Measurements from ENCODE around the gene TRPM2.

Gene TRPM2

DNA sequence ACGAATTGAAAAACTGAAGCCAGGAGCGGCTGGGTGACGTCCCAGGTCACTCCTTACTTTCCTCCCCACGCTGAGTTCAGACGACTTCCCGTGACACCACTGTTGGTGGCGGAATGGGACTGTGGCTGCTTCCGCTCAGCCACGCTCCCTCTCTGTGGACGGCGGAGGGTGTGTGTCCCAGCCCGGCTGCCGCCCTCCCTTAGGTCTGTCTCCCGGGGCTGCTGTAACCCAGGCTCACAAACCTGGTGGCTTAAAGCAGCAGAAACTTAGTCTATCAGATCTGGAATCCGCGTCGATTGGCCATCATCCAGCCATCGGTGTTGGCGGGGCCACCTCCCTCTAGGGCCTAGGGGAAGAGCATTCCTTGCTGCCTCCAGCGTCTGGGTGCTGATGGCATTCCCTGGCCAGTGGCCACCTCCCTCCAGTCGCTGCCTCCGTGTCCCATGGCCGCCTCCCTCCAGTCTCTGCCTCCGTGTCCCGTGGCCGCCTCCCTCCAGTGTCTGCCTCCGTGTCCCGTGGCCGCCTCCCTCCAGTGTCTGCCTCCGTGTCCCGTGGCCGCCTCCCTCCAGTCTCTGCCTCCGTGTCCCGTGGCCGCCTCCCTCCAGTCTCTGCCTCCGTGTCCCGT is 17.5 kb downstream of the TRPM2 start:
- in situ Hi-C loops (cut with MboI; ENCODE audit: low sequenced_read_pairs) = loop anchor here (10.0 kb wide), 1 partner anchor 56 kb away; no protein-coding TSS in a partner anchor

- in situ Hi-C loops (cut with MboI; ENCODE audit: low sequenced_read_pairs) = loop anchor here (10.0 kb wide), 1 partner anchor 57 kb away; no protein-coding TSS in a partner anchor
These were observed 18.2 kb downstream of the TRPM2 start for GRCh38 chr21:44371596-44371995.

GRCh38 chr21:44372616-44373015 is 19.2 kb downstream of the TRPM2 start:
- in situ Hi-C loops (cut with MboI; ENCODE audit: low sequenced_read_pairs) = loop anchor here (10.0 kb wide), 1 partner anchor 58 kb away; no protein-coding TSS in a partner anchor

DNA sequence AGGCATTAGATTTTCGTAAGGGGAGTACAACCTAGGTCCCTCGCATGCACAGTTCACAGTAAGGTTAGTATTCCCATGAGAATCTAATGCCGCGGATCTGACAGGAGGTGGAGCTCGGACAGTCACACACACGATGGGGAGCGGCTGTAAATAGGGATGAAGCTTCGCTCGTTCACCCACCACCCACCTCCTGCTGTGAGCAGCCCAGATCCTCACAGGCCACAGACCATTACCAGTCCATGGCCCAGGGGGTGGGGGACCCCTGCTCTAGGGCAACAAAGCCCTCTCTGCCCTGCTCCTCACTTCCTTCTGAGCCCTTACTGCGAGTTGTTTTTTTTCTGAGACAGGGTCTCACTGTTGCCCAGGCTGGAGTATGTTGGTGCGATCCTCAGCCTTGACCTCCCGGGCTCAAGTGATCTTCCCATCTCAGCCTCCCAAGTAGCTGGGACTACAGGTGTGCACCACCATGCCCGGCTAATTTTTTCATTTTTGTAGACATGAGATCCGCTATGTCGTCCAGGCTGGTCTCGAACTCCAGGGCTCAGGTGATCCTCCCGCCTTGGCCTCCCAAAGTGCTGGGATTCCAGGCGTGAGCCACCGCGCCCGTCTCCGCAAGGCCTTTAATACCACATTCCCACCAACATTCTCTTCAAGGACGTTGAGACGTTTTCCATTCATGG is 21.3 kb downstream of the TRPM2 start:
- in situ Hi-C loops (cut with MboI; ENCODE audit: low sequenced_read_pairs) = loop anchor here (10.0 kb wide), 1 partner anchor 60 kb away; no protein-coding TSS in a partner anchor

- in situ Hi-C loops (cut with MboI; ENCODE audit: low sequenced_read_pairs) = loop anchor here (10.0 kb wide), 1 partner anchor 60 kb away; no protein-coding TSS in a partner anchor
These were observed 21.8 kb downstream of the TRPM2 start for GRCh38 chr21:44375281-44375651.

GRCh38 chr21:44375761-44376241 is 22.4 kb downstream of the TRPM2 start:
- in situ Hi-C loops (cut with MboI; ENCODE audit: low sequenced_read_pairs) = loop anchor here (10.0 kb wide), 1 partner anchor 61 kb away; no protein-coding TSS in a partner anchor

- in situ Hi-C loops (cut with MboI; ENCODE audit: low sequenced_read_pairs) = loop anchor here (10.0 kb wide), 1 partner anchor 62 kb away; no protein-coding TSS in a partner anchor
These were observed 23.2 kb downstream of the TRPM2 start for GRCh38 chr21:44376606-44377005.

- in situ Hi-C loops (cut with MboI; ENCODE audit: low sequenced_read_pairs) = loop anchor here (10.0 kb wide), 1 partner anchor 63 kb away; no protein-coding TSS in a partner anchor
These were observed 23.9 kb downstream of the TRPM2 start for GRCh38 chr21:44377201-44377921.

- in situ Hi-C loops (cut with MboI; ENCODE audit: low sequenced_read_pairs) = loop anchor here (10.0 kb wide), 1 partner anchor 63 kb away; no protein-coding TSS in a partner anchor
These were observed 24.7 kb downstream of the TRPM2 start for GRCh38 chr21:44377922-44378645.

DNA sequence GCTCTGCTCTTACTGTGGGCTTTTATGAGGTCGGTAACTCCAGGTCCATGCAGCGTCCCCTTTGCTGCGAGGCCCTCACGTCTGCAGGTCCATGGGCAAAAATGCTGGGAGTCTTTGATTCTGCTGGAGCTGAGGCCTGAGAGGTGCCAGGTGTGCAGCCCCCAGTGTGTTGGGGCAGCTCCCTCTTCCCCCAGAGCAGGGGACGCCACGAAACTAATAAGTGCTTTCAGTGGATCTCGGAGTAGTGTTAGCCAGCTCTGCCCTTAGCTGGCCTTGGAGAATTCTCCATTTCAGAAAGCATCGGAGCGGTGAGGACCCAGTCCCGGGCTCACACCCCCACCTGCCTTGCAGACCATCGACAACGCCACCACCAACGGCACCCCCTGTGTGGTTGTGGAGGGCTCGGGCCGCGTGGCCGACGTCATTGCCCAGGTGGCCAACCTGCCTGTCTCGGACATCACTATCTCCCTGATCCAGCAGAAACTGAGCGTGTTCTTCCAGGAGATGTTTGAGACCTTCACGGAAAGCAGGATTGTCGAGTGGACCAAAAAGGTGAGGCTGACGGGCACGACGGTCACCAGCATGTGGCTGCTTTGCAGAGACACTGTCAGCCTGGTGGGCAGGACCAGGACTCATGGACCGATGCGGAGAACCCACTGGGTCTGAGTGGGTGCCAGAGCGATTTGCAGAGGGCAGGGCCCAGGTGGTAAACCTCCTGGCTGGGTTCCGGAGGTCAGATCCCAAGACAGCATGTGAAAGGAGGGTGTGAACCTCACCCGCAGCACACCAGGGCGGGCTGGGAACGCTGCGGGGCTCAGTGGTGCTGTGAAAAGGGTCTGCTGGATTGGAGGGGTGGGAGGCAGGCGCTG is 25.5 kb downstream of the TRPM2 start:
- in situ Hi-C loops (cut with MboI; ENCODE audit: low sequenced_read_pairs) = loop anchor here (10.0 kb wide), 1 partner anchor 64 kb away; no protein-coding TSS in a partner anchor

GRCh38 chr21:44379515-44379848 is 26.1 kb downstream of the TRPM2 start:
- in situ Hi-C loops (cut with MboI; ENCODE audit: low sequenced_read_pairs) = loop anchor here (10.0 kb wide), 1 partner anchor 65 kb away; no protein-coding TSS in a partner anchor

GRCh38 chr21:44379991-44380865 is 26.8 kb downstream of the TRPM2 start:
- in situ Hi-C loops (cut with MboI; ENCODE audit: low sequenced_read_pairs) = loop anchor here (10.0 kb wide), 1 partner anchor 65 kb away; no protein-coding TSS in a partner anchor

DNA sequence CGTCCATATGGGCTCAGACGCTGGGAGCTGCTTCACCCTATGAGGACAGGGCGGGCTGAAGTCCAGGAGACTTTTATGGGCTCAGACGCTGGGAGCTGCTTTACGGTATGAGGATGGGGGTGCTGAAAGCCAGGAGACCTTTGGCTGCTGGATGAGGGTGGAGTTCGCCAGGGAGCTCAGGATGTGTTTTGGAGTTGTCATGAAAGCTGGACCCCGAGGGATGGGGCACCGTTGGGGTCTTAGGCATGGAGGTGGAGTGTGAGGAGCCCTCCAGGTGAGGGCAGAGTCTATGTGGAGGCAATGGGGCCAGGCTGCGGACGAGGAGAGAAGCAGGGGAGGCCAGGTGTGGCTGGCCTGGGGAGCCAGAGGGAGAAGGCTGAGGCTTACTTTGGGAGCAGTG is 27.5 kb downstream of the TRPM2 start:
- in situ Hi-C loops (cut with MboI; ENCODE audit: low sequenced_read_pairs) = no loop called here

GRCh38 chr21:44381874-44382273 is 28.5 kb downstream of the TRPM2 start:
- in situ Hi-C loops (cut with MboI; ENCODE audit: low sequenced_read_pairs) = no loop called here

DNA sequence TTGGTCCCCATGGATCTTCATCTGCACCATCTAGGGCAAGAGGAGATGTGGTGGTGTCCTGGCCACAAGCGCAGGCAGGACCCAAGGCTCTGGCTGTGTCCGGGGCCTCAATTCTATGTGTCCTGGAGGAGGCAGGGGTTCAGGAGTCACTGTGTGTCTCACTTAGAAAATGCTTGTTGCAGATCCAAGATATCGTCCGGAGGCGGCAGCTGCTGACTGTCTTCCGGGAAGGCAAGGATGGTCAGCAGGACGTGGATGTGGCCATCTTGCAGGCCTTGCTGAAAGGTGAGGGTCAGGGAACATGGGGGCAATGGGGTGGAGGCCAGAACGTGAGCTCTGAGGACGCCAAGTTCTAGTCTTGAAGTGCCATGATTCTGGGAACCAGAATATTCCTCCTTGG is 29.1 kb downstream of the TRPM2 start:
- in situ Hi-C loops (cut with MboI; ENCODE audit: low sequenced_read_pairs) = no loop called here

DNA sequence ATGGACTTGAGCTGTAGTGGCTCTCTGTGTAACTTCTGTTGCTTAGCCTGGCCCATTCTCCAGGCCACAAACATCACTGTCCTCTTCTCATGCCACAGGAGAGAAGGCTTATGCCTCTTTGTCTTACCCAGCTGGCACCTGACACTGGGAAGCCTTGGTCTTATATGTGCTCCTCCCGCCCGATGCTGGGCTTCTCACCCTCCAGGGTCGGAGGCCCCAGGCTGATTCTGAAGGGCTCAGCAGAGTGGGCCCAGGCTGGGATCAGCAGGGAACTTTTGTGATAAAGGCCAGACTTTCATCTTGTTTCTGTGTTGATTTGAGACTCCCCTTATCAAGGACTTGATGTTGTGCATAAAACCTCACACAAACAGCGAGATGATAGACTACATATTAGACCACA is 29.8 kb downstream of the TRPM2 start:
- in situ Hi-C loops (cut with MboI; ENCODE audit: low sequenced_read_pairs) = no loop called here

DNA sequence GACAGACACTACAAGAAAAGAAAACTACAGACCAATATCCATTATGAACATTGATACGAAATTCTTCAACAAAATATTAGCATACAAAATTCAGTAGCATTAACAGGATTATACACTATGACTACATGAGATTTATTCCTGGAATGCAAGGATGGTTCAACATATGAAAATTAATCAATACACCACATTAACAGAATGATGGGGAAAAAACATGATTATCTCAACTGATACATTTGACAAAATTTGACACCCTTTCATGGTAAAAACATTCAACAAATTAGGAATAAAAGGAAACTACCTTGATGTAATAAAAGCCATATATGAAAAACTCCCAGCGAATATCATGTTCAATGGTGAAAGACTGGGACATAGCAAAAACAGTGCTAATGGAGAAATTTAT is 31.5 kb downstream of the TRPM2 start:
- in situ Hi-C loops (cut with MboI; ENCODE audit: low sequenced_read_pairs) = no loop called here

DNA sequence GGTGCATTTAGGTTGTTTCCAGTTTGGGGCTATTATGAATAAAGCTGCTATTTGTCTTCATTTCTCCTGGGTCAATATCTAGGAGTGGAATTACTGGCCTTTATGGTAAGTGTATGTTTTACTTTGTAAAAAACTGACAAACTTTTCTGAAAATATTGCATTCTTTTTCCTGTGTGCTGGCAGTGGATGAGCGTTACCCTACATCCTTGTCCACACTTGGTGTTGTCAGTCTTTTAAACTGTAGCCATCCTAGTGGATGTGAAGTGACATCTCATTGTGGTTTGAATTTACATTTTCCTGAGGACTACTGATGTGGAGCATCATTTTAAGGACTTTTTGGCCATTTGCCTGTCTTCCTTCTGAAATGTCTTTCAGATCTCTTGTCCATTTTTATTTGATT is 35.9 kb downstream of the TRPM2 start:
- in situ Hi-C loops (cut with MboI; ENCODE audit: low sequenced_read_pairs) = no loop called here

GRCh38 chr21:44390886-44391285 is 37.5 kb downstream of the TRPM2 start:
- in situ Hi-C loops (cut with MboI; ENCODE audit: low sequenced_read_pairs) = no loop called here

Measured in HL-60/S4 treated with phorbol 12-myristate 13-acetate at 8.2 ng/mL for 4 days and 3 days (cell line).